ENCODE results near the gene KLF16. TPM values are rescaled to one million over a fixed set of nuclear protein-coding genes. Genes with fewer than 3 reads are reported as not detected.

The KLF16 gene
- total RNA-seq, 1 donor from 2014 or later: 9.8 TPM

- intact Hi-C loops (cut with micrococcal nuclease): no loop called here
- ATAC-seq (no peak), DNase-seq (no peak)
These were observed 4.0 kb downstream of the KLF16 start for GRCh38 chr19:1859331-1859781.

GRCh38 chr19:1858412-1859081 lies 4.8 kb downstream of the KLF16 start:
- no peak for DNase-seq
- intact Hi-C loops (cut with micrococcal nuclease): no loop called here
- no peak for ATAC-seq

DNA sequence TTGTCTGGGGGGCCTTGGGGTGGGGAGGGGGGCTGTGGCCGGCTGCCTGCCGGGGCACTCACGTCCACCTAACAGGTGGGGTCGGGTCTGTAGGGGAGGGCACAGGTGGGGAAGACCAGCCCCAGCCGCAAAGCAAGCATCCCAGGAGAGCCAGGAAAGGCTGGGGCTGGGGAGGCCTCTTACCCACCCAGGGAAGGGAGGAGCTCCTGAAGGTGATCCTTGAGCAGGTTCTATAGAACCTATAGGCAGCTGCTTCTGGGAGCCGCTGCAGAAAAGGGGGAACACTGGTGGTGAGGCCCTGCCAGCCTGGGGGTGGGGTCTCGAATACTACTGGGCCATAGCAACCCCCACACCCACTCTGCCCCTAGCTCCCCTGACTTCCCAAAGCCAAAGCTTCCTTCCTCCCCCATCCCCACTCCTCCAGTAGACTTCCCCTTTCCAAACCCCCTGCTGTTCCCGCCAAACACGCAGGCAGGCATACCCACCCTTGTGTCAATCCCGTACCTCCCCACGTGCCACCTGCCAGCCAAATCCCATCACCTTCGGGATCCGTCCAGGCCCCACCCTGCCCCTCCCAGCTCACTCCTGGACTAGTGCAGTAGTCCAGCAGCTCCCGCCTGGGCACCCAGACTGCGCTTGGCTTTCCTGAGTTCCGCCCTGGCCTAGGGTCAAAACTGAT lies 5.6 kb downstream of the KLF16 start:
- intact Hi-C loops (cut with micrococcal nuclease): no loop called here
- ATAC-seq: no peak
- DNase-seq: peak; percentile 43

DNA sequence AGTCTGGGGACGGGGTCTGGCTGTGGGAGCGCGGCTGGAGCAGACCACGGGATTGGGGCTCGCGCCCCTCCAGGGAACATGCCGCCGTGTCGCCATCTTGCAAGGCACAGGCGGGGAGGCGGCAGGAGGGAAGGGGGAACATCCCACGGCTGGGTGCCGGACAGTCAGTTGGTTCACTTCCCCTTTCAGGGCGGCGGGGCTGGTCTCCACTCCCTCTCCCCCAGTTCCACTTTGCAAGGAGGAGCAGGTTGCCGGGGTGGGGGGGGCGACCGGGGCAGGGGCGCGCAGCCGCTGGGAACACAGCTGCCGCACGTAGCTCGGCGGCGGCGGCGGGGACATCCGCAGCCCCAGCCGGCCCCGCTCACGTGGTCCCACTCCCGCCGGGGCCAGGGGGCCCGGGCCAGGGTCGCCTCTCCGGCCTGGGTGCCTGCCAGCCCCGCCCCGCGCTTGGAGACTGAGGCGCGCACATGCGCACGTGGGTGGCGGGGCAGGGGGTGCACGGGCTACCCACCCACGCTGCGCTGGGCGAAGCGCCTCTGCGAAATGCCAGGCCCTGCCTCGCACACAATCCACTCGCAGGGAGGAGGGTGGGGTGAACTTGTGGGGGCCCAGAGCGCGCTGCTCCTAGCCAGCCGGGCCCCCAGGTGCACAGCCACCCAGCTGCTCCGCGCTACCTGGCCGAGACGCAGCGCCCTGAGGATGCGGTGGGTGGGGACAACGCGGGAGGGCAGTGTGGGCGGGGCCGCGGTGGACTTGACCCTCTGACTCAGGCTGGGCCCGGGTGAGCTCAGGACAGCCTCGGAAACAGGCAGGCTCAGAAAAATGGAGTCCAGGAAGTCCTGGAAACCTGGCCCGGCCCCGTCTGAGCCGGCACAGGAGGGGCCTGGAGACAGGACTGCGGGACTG lies 6.4 kb downstream of the KLF16 start:
- intact Hi-C loops (cut with micrococcal nuclease): no loop called here
- ATAC-seq (peak; percentile 44), DNase-seq (peak; percentile 86)

DNA sequence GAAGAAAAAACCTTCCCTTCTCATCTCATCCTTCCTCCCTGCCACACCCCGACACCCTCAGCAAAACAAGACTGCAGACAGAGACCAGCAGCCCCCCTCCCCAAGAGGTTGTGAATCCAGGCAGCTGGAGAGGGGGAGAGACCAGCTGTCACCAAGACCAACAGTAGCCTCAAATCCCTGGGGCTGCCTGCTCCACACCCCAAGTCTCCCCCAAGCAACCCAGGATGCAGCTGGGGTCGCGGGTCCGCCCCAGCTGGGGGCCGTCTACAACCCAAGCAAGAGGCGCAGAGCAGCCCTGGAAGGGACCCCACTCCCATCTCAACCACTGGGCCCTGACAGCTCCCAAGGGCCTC lies 7.1 kb downstream of the KLF16 start:
- ATAC-seq (no peak), DNase-seq (no peak)
- intact Hi-C loops (cut with micrococcal nuclease): no loop called here

GRCh38 chr19:1855828-1856255 lies 7.5 kb downstream of the KLF16 start:
- intact Hi-C loops (cut with micrococcal nuclease): no loop called here
- peak; percentile 0 for ATAC-seq
- peak; percentile 42 for DNase-seq

GRCh38 chr19:1855040-1855827 lies 8.1 kb downstream of the KLF16 start:
- intact Hi-C loops (cut with micrococcal nuclease): no loop called here
- ATAC-seq: peak; percentile 82
- DNase-seq: peak; percentile 94

DNA sequence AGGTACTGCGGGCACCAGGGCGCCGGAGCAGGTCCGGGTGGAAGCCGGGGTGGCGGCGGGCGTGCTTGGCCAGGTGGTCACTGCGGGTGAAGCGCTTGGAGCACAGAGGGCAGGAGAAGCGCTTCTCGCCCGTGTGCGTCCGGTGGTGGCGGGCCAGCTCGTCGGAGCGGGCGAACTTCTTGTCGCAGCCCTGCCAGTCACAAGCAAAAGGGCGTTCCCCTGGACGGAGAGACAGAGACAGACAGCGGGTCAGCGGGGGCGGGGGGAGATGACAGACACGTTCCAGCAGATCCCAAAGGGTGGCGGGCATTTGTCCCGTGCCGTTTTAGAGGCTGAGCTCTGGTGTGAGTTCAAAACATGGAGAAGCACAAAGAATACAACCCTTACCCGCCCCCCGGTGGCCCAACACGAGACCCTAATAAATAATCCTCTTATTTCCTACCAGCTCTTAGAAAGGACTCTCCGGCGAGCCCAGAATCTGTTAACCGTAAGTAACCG lies 8.8 kb downstream of the KLF16 start:
- ATAC-seq (peak; percentile 3), DNase-seq (peak; percentile 80)
- intact Hi-C loops (cut with micrococcal nuclease): no loop called here

DNA sequence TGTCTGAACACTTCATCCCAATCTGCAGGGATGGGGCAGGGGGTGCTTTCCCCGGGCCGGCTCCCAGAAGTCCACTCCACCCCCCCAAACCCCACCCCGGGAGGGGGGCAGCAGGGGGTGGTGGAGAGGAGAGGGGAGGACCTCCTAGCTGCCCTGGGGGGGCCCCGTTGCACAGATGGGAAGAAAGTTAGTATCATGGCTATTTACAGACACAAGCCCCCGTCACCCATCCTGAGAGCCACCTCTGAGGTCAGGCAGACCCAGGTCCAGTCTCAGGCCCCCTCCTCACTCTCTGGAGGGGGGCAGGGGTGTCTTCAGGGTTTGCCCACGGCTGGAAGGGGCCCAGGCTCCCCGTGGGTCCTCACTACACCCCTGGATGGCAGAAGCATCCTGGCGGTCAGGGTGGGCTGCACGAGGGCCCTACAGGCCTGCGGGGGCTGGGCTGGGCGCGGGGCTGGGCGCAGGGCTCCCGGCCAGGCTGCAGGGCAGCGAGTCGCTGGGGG lies 9.3 kb downstream of the KLF16 start:
- no peak for ATAC-seq
- DNase-seq: no peak
- intact Hi-C loops (cut with micrococcal nuclease): no loop called here

- ATAC-seq (peak; percentile 4), DNase-seq (peak; percentile 87)
- intact Hi-C loops (cut with micrococcal nuclease): no loop called here
These were observed 9.9 kb downstream of the KLF16 start for GRCh38 chr19:1853295-1854038.

DNA sequence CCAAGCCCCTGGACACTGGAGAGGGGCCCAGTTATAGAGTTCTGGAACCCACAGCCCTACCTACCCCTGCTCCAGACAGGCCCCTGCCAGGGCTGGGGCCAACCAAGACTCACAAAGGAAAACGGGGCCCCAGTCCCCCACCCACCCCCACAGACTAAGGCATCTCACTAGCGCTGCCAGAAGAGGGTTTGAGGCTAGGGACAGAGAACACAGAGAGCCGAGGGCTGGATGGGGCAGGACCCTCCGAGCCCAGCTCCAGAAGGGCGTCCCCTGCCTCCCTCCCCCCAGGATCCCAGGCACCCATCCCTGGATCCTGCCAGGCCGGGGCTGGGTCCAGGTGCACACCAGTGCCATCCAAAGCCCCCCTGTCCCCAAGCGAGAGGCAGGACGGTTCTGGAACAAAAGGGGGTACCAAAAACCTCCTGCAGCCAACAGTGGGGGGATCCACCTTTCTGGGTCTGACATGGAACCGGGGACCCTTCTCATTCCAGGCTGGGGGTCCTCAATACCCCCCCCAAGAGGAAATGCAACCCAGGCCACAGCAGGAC lies 10.7 kb downstream of the KLF16 start:
- intact Hi-C loops (cut with micrococcal nuclease): no loop called here
- DNase-seq (no peak), ATAC-seq (no peak)

GRCh38 chr19:1851654-1852580 lies 11.5 kb downstream of the KLF16 start:
- intact Hi-C loops (cut with micrococcal nuclease): no loop called here
- ATAC-seq: no peak
- peak; percentile 39 for DNase-seq

GRCh38 chr19:1850809-1851653 lies 12.3 kb downstream of the KLF16 start:
- intact Hi-C loops (cut with micrococcal nuclease): no loop called here
- DNase-seq (no peak), ATAC-seq (no peak)

DNA sequence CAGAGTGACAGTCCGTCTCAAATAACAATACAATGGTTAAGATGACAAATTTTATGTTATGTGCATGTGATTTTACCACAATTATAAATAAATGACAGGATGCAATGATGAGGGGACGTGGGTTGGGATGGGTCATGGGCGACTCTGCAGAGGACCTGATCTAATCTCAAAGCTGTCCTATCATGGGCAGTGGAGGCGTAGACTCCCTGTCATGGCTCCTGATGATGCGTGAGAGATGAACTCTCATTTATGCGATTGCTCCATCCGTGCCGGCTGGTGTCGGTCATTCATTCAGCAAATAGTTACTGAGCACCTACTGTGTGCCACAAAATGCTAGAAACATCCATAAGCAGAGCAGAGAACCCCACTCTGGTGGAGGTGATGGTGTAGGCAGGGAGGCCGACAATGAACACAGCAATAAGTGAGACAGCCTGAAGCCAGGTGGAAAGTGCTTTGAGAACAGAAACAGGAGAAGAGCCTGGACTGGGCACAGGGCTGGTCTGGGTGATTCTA lies 13.4 kb downstream of the KLF16 start:
- DNase-seq: no peak
- intact Hi-C loops (cut with micrococcal nuclease): no loop called here
- ATAC-seq: no peak

DNA sequence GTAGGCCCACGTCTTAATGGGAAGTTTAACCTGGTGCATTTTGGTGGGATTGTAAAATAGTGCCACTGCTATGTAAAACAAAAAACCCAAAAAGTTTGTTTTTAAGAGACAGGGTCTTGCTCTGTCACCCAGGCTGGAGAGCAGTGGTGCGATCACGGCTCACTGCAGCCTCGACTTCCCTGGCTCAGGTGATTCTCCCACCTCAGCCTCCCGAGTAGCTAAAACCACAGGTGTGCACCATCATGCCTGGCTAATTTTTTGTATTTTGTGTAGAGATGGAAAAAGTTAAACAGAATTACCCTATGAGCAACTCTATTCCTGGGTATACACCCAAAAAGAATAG lies 14.3 kb downstream of the KLF16 start:
- intact Hi-C loops (cut with micrococcal nuclease): no loop called here
- ATAC-seq: no peak
- no peak for DNase-seq

Measured in left ventricle myocardium superior (tissue), 1 donor.